H1 (cell line): Measurements from ENCODE around the gene TLE3. TPM values are rescaled to one million over a fixed set of nuclear protein-coding genes. Genes with fewer than 3 reads are reported as not detected.

Source experiments
- CTCF ChIA-PET: fragments of 300-600 bp; sonication (Branson Sonifier 250); formaldehyde crosslinking; loops from one replicate; lab custom pipeline; 2021; ENCODE audit not compliant: partially characterized antibody; lab: Charles Lee
- POLR2A ChIA-PET: fragments of 300-600 bp; sonication (Branson Sonifier 250); formaldehyde crosslinking; loops from one replicate; lab custom pipeline; 2021; ENCODE audit warnings: inconsistent platforms; ENCODE audit not compliant: partially characterized antibody; lab: Charles Lee
- DNase-seq, 2 experiments: peaks; one replicate each; pipeline versions ENCODE4 v3.0.0 to v3.0.0-alpha.2; 2010 to 2022; ENCODE audit warnings: low spot score in 2 of 2, low read depth in 1 of 2, mixed read lengths in 1 of 2
- FAIRE-seq: peaks from 2 replicates; lab custom pipeline; 2011; peaks lifted over from hg19 to GRCh38; lab: Jason Lieb, UNC
- H2AFZ ChIP-seq: 2 replicates; pipeline ENCODE4 v1.8.1; 2012; ENCODE audit warnings: low read length, inconsistent platforms
- H2AK5ac ChIP-seq: 2 replicates; pipeline ENCODE4 v1.6.1; 2013; ENCODE audit warnings: low read depth, low read length
- H2BK120ac ChIP-seq: replicated peaks from 2 replicates; pipeline ENCODE3; 2013; ENCODE audit warnings: low read depth, low read length, inconsistent platforms
- H2BK12ac ChIP-seq: 2 replicates; pipeline ENCODE4 v1.6.1; 2013; ENCODE audit warnings: low read depth, low read length
- H2BK15ac ChIP-seq: 2 replicates; pipeline ENCODE4 v1.6.1; 2013; ENCODE audit warnings: low read length
- H2BK20ac ChIP-seq: 2 replicates; pipeline ENCODE4 v1.6.1; 2013; ENCODE audit warnings: low read length
- H2BK5ac ChIP-seq: 2 replicates; pipeline ENCODE4 v1.6.1; 2013; ENCODE audit warnings: low read depth, low read length
- H3K14ac ChIP-seq: 2 replicates; pipeline ENCODE4 v1.6.1; 2013; ENCODE audit warnings: inconsistent platforms; ENCODE audit not compliant: insufficient read length
- H3K18ac ChIP-seq: 2 replicates; pipeline ENCODE4 v1.6.1; 2013; ENCODE audit warnings: low read length; ENCODE audit errors: extremely low read depth
- H3K23ac ChIP-seq: 2 replicates; pipeline ENCODE4 v1.6.1; 2013; ENCODE audit warnings: inconsistent platforms; ENCODE audit not compliant: insufficient read length
- H3K23me2 ChIP-seq: 2 replicates; pipeline ENCODE4 v1.6.1; 2013; ENCODE audit warnings: low read depth, low read length
- H3K27ac ChIP-seq: 2 replicates; pipeline ENCODE4 v1.6.1; 2011; ENCODE audit warnings: low read depth, low read length, inconsistent platforms
- H3K27me3 ChIP-seq, 4 experiments: replicated peaks in 1 of 4; 1 replicate in 1 of 4; 2 replicates in 3 of 4; pipeline versions ENCODE4 v1.6.1 to v1.8.1; 2011 to 2013; ENCODE audit warnings: low read length in 3 of 4, mild to moderate bottlenecking in 3 of 4, inconsistent platforms in 2 of 4, mixed read lengths in 2 of 4, moderate library complexity in 1 of 4; ENCODE audit not compliant: control insufficient read depth in 3 of 4, insufficient read depth in 3 of 4; ENCODE audit errors: extremely low read depth in 1 of 4
- H3K36me3 ChIP-seq, 4 experiments: 2 replicates each; pipeline versions ENCODE4 v1.6.1 to v1.8.1; 2011 to 2013; ENCODE audit warnings: mild to moderate bottlenecking in 4 of 4, low read length in 3 of 4, moderate library complexity in 2 of 4, control low read depth in 1 of 4, inconsistent platforms in 1 of 4; ENCODE audit not compliant: insufficient read depth in 4 of 4, control insufficient read depth in 2 of 4
- H3K4ac ChIP-seq: replicated peaks from 2 replicates; pipeline ENCODE3; 2013; ENCODE audit warnings: low read length, low read depth, mixed read lengths, inconsistent platforms; ENCODE audit not compliant: insufficient read length
- H3K4me1 ChIP-seq, 4 experiments: replicated peaks in 1 of 4; 1 replicate in 1 of 4; 2 replicates in 3 of 4; pipeline versions ENCODE4 v1.6.1 to v1.8.1; 2011 to 2013; ENCODE audit warnings: low read length in 3 of 4, inconsistent platforms in 2 of 4, mixed read lengths in 1 of 4; ENCODE audit not compliant: insufficient read depth in 4 of 4, control insufficient read depth in 3 of 4
- H3K4me2 ChIP-seq, 2 experiments: 2 replicates each; pipeline versions ENCODE4 v1.6.1 to v1.8.1; 2011 to 2013; ENCODE audit warnings: low read depth in 2 of 2, low read length in 2 of 2, control low read depth in 1 of 2, inconsistent platforms in 1 of 2, mild to moderate bottlenecking in 1 of 2; ENCODE audit not compliant: insufficient read depth in 1 of 2
- H3K4me3 ChIP-seq, 4 experiments: fragments of 200-600, 300-600 bp in 1 of 4; sonication (generic), shearing (Covaris generic), sonication (Bioruptor Twin) in 1 of 4; 2 replicates each; pipeline versions ENCODE4 v1.5.1 to v1.8.1; 2011 to 2016; ENCODE audit warnings: low read length in 4 of 4, low read depth in 3 of 4, control low read depth in 2 of 4, inconsistent platforms in 2 of 4, mild to moderate bottlenecking in 2 of 4, mixed read lengths in 1 of 4, moderate library complexity in 1 of 4; ENCODE audit not compliant: insufficient read depth in 2 of 4; ENCODE audit errors: extremely low read depth in 1 of 4
- H3K56ac ChIP-seq: replicated peaks from 2 replicates; pipeline ENCODE3; 2013; ENCODE audit warnings: low read depth, mild to moderate bottlenecking, mixed read lengths, low read length, inconsistent platforms; ENCODE audit not compliant: insufficient read length
- H3K79me1 ChIP-seq: 2 replicates; pipeline ENCODE4 v1.6.1; 2013; ENCODE audit warnings: low read depth, low read length, control low read depth
- H3K79me2 ChIP-seq, 2 experiments: 2 replicates each; pipeline versions ENCODE4 v1.6.1 to v1.8.1; 2012 to 2013; ENCODE audit warnings: low read length in 2 of 2, mild to moderate bottlenecking in 2 of 2, inconsistent platforms in 1 of 2; ENCODE audit not compliant: insufficient read depth in 2 of 2, control insufficient read depth in 1 of 2
- H3K9ac ChIP-seq, 4 experiments: replicated peaks in 1 of 4; 1 replicate in 1 of 4; 2 replicates in 3 of 4; pipeline versions ENCODE4 v1.6.1 to v1.8.1; 2011 to 2013; ENCODE audit warnings: low read depth in 3 of 4, low read length in 3 of 4, control low read depth in 2 of 4, mild to moderate bottlenecking in 2 of 4, moderate library complexity in 2 of 4, inconsistent platforms in 1 of 4; ENCODE audit errors: extremely low read depth in 1 of 4
- H3K9me3 ChIP-seq, 2 experiments: 2 replicates each; pipeline versions ENCODE4 v1.6.1 to v1.8.1; 2012 to 2013; ENCODE audit warnings: mild to moderate bottlenecking in 2 of 2, moderate library complexity in 2 of 2, control low read depth in 1 of 2, inconsistent platforms in 1 of 2, low read depth in 1 of 2, low read length in 1 of 2, mixed read lengths in 1 of 2; ENCODE audit not compliant: insufficient read depth in 2 of 2
- H4K20me1 ChIP-seq, 2 experiments: replicated peaks in 1 of 2; 2 replicates each; pipeline versions ENCODE3 to v1.8.1; 2011 to 2013; ENCODE audit warnings: inconsistent platforms in 2 of 2, low read length in 2 of 2, mild to moderate bottlenecking in 1 of 2; ENCODE audit not compliant: insufficient read depth in 2 of 2, control insufficient read depth in 1 of 2
- H4K5ac ChIP-seq: 2 replicates; pipeline ENCODE4 v1.6.1; 2013; ENCODE audit warnings: low read length, low read depth, mixed read lengths, inconsistent platforms; ENCODE audit not compliant: insufficient read length
- H4K8ac ChIP-seq: 2 replicates; pipeline ENCODE4 v1.8.0; 2013; ENCODE audit warnings: mild to moderate bottlenecking, moderate library complexity, low read length, inconsistent platforms; ENCODE audit not compliant: insufficient read depth; ENCODE audit errors: extremely low read depth
- H4K91ac ChIP-seq: replicated peaks from 2 replicates; pipeline ENCODE3; 2013; ENCODE audit warnings: low read length, mixed read lengths, inconsistent platforms; ENCODE audit not compliant: insufficient read length
- CBX5 ChIP-seq: fragments of 300-800, 300-1000 bp; sonication (generic); IDR thresholded peaks from 2 replicates; pipeline ENCODE4 v1.7.1; 2016; ENCODE audit warnings: antibody characterized with exemption, low read length, low read depth
- E2F6 ChIP-seq: IDR thresholded peaks from 2 replicates; pipeline ENCODE4 v1.6.1; 2012; ENCODE audit warnings: inconsistent platforms
- HDAC2 ChIP-seq, 2 experiments: fragments of 300-600 bp in 1 of 2; sonication (generic) in 1 of 2; IDR thresholded peaks; 2 replicates each; pipeline ENCODE4 v1.6.1; 2011 to 2012; ENCODE audit warnings: low read depth in 2 of 2, low read length in 2 of 2, mild to moderate bottlenecking in 2 of 2, moderate library complexity in 2 of 2, borderline replicate concordance in 1 of 2, inconsistent platforms in 1 of 2
- HDAC6 ChIP-seq: IDR thresholded peaks from one replicate; pipeline ENCODE4 v1.7.1; 2012; ENCODE audit warnings: low read depth, mild to moderate bottlenecking, inconsistent platforms, low read length, moderate library complexity
- KDM4A ChIP-seq: IDR thresholded peaks from one replicate; pipeline ENCODE4 v1.7.1; 2012; ENCODE audit warnings: low read depth, mild to moderate bottlenecking, moderate library complexity, low read length, inconsistent platforms; ENCODE audit not compliant: severe bottlenecking
- KDM5A ChIP-seq: fragments of 200-600 bp; IDR thresholded peaks from 2 replicates; pipeline ENCODE4 v1.7.1; 2012; ENCODE audit warnings: mild to moderate bottlenecking, low read length, inconsistent platforms, mixed read lengths
- NRF1 ChIP-seq: IDR thresholded peaks from 2 replicates; pipeline ENCODE4 v1.6.1; 2011; ENCODE audit warnings: mild to moderate bottlenecking, low read depth, low read length, improper control_type of control experiment
- SP2 ChIP-seq: IDR thresholded peaks from 2 replicates; pipeline ENCODE4 v1.6.1; 2012; ENCODE audit warnings: mild to moderate bottlenecking, low read length, inconsistent platforms
- YY1 ChIP-seq: IDR thresholded peaks from 2 replicates; pipeline ENCODE4 v1.6.1; 2011; ENCODE audit warnings: low read depth, mild to moderate bottlenecking, low read length
- ZNF274 ChIP-seq: IDR thresholded peaks from 2 replicates; pipeline ENCODE4 v1.7.0; 2012; ENCODE audit warnings: low read length, borderline replicate concordance; ENCODE audit errors: extremely low read depth
- WGBS, 2 experiments: shearing (Covaris generic) in 1 of 2; methylation state at CpG; one replicate each; pipeline versions ENCODE4 v1.1.6 to v1.1.7; 2013 to 2015; ENCODE audit warnings: low lambda C conversion rate in 2 of 2, mixed read lengths in 2 of 2, inconsistent platforms in 1 of 2, low coverage in 1 of 2, missing lambda C conversion rate in 1 of 2; ENCODE audit not compliant: insufficient replicate concordance in 2 of 2, insufficient coverage in 1 of 2, insufficient read length in 1 of 2; ENCODE audit errors: extremely low coverage in 1 of 2, missing lambda C conversion rate in 1 of 2; 5-methylcytosine and 5-hydroxymethylcytosine counted together
- polyA plus RNA-seq, 7 experiments: library from polyadenylated mRNA; depleted of rRNA in 3 of 7; stranded (reverse) in 5 of 7; unstranded in 2 of 7; fragments of >200 nt in 5 of 7; fragments of 200-250 nt in 2 of 7; gene quantifications; 1 replicate in 5 of 7; 2 replicates in 1 of 7; 4 replicates in 1 of 7; pipeline versions ENCODE4 v1.2.1 to v1.2.3, GENCODE V29; 2011 to 2013; ENCODE audit warnings: missing spikeins in 2 of 7, mixed read lengths in 2 of 7
- total RNA-seq: library from RNA; stranded (reverse); fragmentation: NEBNext Ultra II Directional; extraction: Animal tissue kit (Norgen Biotek cat#: 25700); gene quantifications from 2 replicates; pipeline ENCODE4 v1.2.1, GENCODE V29; 2021

Gene TLE3
- total and polyA plus RNA-seq, 2 of the 8 experiments (the other 6 are each of a cell fraction or from before 2014, with no cell fraction given), result 25.1 to 61.2 TPM

DNA sequence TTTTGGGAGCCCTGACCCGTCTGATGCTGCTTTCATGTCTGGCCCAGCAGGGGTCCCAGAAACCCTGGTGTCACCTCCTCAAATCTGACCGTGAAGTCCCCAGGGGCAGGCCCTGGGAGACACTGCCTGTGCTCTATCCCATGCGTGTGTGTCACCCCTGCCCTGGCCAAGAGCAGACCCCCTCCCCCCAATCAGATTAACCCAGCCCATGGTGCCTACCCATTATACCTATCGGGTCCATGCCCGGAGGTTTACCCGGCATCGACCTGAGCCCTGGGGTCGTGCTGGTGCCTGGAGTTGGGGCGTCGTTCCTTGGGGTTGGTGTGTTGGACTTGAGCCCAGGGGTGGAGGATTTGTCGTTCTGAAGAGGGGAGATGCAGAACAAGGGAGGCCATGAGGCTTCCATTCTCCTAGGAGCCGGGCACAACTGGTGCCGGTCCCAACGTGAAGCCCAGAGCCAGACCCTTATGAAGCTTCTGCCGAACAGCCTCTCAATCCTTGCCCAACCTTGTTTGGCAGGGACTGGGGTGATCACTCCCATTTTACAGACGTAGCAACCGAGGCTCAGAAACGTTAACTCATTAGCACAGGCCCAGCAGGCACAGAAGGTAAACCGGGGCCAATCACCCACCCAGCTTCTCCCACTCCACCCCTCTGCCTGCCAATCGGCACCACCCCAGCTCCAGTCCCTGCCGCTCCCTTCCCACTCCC is 39.6 kb downstream of the TLE3 start:
- Histone ChIP-seq H2AK5ac (no peak overlapping the region), H3K18ac (no peak overlapping the region), H4K8ac (no peak overlapping the region; the same call in 1 of the 2 replicates), H2BK5ac (no peak overlapping the region), H2BK20ac (no peak overlapping the region), H3K79me1 (peaks cover 2% of the 10 kb centered on the region; the same call in 1 of the 2 replicates), H4K91ac (no peak overlapping the region), H3K4ac (no peak overlapping the region), H3K36me3 (peaks cover 24 to 95% (median 60%) of the 10 kb centered on the region in 4 experiments; a peak in 7 of 8 replicates), H2BK12ac (no peak overlapping the region), H3K9ac (no peak overlapping the region), H2BK15ac (no peak overlapping the region), H2AFZ (no peak overlapping the region), H3K9me3 (no peaks in the 10 kb centered on the region), H4K5ac (no peak overlapping the region), H3K27ac (no peak overlapping the region), H3K27me3 (no peaks in the 10 kb centered on the region), H3K4me1 (no peaks in the 10 kb centered on the region), H3K23ac (no peak overlapping the region), H4K20me1 (peaks cover 10 to 23% of the 10 kb centered on the region in 2 experiments), H2BK120ac (no peak overlapping the region), H3K4me3 (no peak overlapping the region), H3K79me2 (no peaks in the 10 kb centered on the region), H3K4me2 (no peak overlapping the region), H3K56ac (no peak overlapping the region), H3K14ac (no peak overlapping the region), H3K23me2 (no peaks in the 10 kb centered on the region)
- no peak for FAIRE-seq
- 91% methylated on average over 20 of the region's 21 CpGs; no CpG with 5 or more reads in 1 of the 2 experiments for WGBS, 2 experiments
- no peak for DNase-seq
- TF ChIP-seq ZNF274 (no peak), KDM4A (no peak), YY1 (no peak), HDAC2 (IDR thresholded peaks at IDR 0.05; ENCODE audit: borderline replicate concordance in 1 of 2, low read depth in 2 of 2, low read length in 2 of 2) (no peak), CBX5 (no peak), HDAC6 (no peak), KDM5A (no peak), SP2 (no peak), E2F6 (no peak), NRF1 (no peak)
- ChIA-PET CTCF (interaction anchor here (1.0 kb wide), 2 partner anchors 8 to 41 kb away, joined by 3 read pairs; no protein-coding TSS in a partner anchor), POLR2A (interaction anchor here (0.7 to 1.1 kb wide), 2 partner anchors 16 to 40 kb away, joined by 3 read pairs; partner anchors contain the start of gene TLE3)
